IPS DF 4.7 (cell line): ENCODE results near the gene PSMC1.

ENCODE experiments used
- DNase-seq: peaks from one replicate; pipeline ENCODE4 v3.0.0-alpha.2; 2013; ENCODE audit warnings: low spot score; ENCODE audit errors: extremely low read depth

PSMC1 gene

GRCh38 chr14:90276646-90277367 lies 20.5 kb downstream of the PSMC1 start:
- no peak for DNase-seq

GRCh38 chr14:90277581-90278198 lies 21.3 kb downstream of the PSMC1 start:
- DNase-seq: no peak

- no peak for DNase-seq
These were observed 22.1 kb downstream of the PSMC1 start for GRCh38 chr14:90278199-90279175.

GRCh38 chr14:90280096-90280495 lies 23.7 kb downstream of the PSMC1 start:
- no peak for DNase-seq

GRCh38 chr14:90281261-90281660 lies 24.9 kb downstream of the PSMC1 start:
- no peak for DNase-seq

GRCh38 chr14:90281756-90282155 lies 25.4 kb downstream of the PSMC1 start:
- DNase-seq: no peak

- DNase-seq: no peak
These were observed 31.4 kb downstream of the PSMC1 start for GRCh38 chr14:90287791-90288190.

- no peak for DNase-seq
These were observed 32.5 kb downstream of the PSMC1 start for GRCh38 chr14:90288651-90289355.

- DNase-seq: no peak
These were observed 34.1 kb downstream of the PSMC1 start for GRCh38 chr14:90290337-90291011.

GRCh38 chr14:90291699-90292098 lies 35.3 kb downstream of the PSMC1 start:
- DNase-seq: no peak

GRCh38 chr14:90293766-90294730 lies 37.7 kb downstream of the PSMC1 start:
- DNase-seq: no peak

GRCh38 chr14:90294872-90295271 lies 38.5 kb downstream of the PSMC1 start:
- DNase-seq: no peak

- DNase-seq: no peak
These were observed 39.6 kb downstream of the PSMC1 start for GRCh38 chr14:90295870-90296516.

GRCh38 chr14:90296641-90297040 lies 40.3 kb downstream of the PSMC1 start:
- no peak for DNase-seq

- no peak for DNase-seq
These were observed 41.7 kb downstream of the PSMC1 start for GRCh38 chr14:90297876-90298629.

GRCh38 chr14:90299408-90299807 lies 43.1 kb downstream of the PSMC1 start:
- DNase-seq: no peak

GRCh38 chr14:90300611-90301047 lies 44.3 kb downstream of the PSMC1 start:
- no peak for DNase-seq

GRCh38 chr14:90301122-90301521 lies 44.8 kb downstream of the PSMC1 start:
- no peak for DNase-seq
